ENCODE data around the gene LRRC74A.
A peak's percentile ranks its signal among the peaks of the same experiment; 100 is the strongest.

Gene LRRC74A

GRCh38 chr14:76808990-76809389 is 17.2 kb upstream of the LRRC74A start:
- DNase-seq (ENCODE audit: low read depth in 2 of 2, low spot score in 1 of 2) = no peak

GRCh38 chr14:76810525-76810924 is 15.7 kb upstream of the LRRC74A start:
- DNase-seq (ENCODE audit: low read depth in 2 of 2, low spot score in 1 of 2) = no peak

- DNase-seq (ENCODE audit: low read depth in 2 of 2, low spot score in 1 of 2) = no peak
These were observed 15.2 kb upstream of the LRRC74A start for GRCh38 chr14:76810953-76811400.

GRCh38 chr14:76811561-76811960 is 14.6 kb upstream of the LRRC74A start:
- no peak for DNase-seq (ENCODE audit: low read depth in 2 of 2, low spot score in 1 of 2)

- no peak for DNase-seq (ENCODE audit: low read depth in 2 of 2, low spot score in 1 of 2)
These were observed 14.2 kb upstream of the LRRC74A start for GRCh38 chr14:76812093-76812421.

GRCh38 chr14:76812422-76813383 is 13.5 kb upstream of the LRRC74A start, which contains the start of gene ANGEL1:
Gene ANGEL1, minus strand, starts transcription at chr14:76812882. Its CDS starts 55 bp downstream, at chr14:76812827.
- DNase-seq (ENCODE audit: low read depth in 2 of 2, low spot score in 1 of 2) = peak; percentile 96 to 97

GRCh38 chr14:76814726-76815645 is 11.2 kb upstream of the LRRC74A start:
- DNase-seq (ENCODE audit: low read depth in 2 of 2, low spot score in 1 of 2) = no peak

- no peak for DNase-seq (ENCODE audit: low read depth in 2 of 2, low spot score in 1 of 2)
These were observed 5.5 kb upstream of the LRRC74A start for GRCh38 chr14:76820700-76821099.

- no peak for DNase-seq (ENCODE audit: low read depth in 2 of 2, low spot score in 1 of 2)
These were observed 1.6 kb downstream of the LRRC74A start for GRCh38 chr14:76827696-76828296.

- DNase-seq (ENCODE audit: low read depth in 2 of 2, low spot score in 1 of 2) = no peak
These were observed 2.3 kb downstream of the LRRC74A start for GRCh38 chr14:76828339-76829012.

GRCh38 chr14:76829013-76829365 is 2.8 kb downstream of the LRRC74A start:
- no peak for DNase-seq (ENCODE audit: low read depth in 2 of 2, low spot score in 1 of 2)

- no peak for DNase-seq (ENCODE audit: low read depth in 2 of 2, low spot score in 1 of 2)
These were observed 3.6 kb downstream of the LRRC74A start for GRCh38 chr14:76829650-76830421.

- DNase-seq (ENCODE audit: low read depth in 2 of 2, low spot score in 1 of 2) = no peak
These were observed 4.3 kb downstream of the LRRC74A start for GRCh38 chr14:76830556-76830955.

GRCh38 chr14:76832503-76832988 is 6.3 kb downstream of the LRRC74A start:
- no peak for DNase-seq (ENCODE audit: low read depth in 2 of 2, low spot score in 1 of 2)

- DNase-seq (ENCODE audit: low read depth in 2 of 2, low spot score in 1 of 2) = no peak
These were observed 6.8 kb downstream of the LRRC74A start for GRCh38 chr14:76833011-76833410.

GRCh38 chr14:76834241-76834661 is 8.0 kb downstream of the LRRC74A start:
- DNase-seq (ENCODE audit: low read depth in 2 of 2, low spot score in 1 of 2) = no peak

GRCh38 chr14:76836029-76836630 is 9.9 kb downstream of the LRRC74A start:
- no peak for DNase-seq (ENCODE audit: low read depth in 2 of 2, low spot score in 1 of 2)

- no peak for DNase-seq (ENCODE audit: low read depth in 2 of 2, low spot score in 1 of 2)
These were observed 11.3 kb downstream of the LRRC74A start for GRCh38 chr14:76837524-76837923.

- DNase-seq (ENCODE audit: low read depth in 2 of 2, low spot score in 1 of 2) = no peak
These were observed 16.2 kb downstream of the LRRC74A start for GRCh38 chr14:76842414-76842813.

Measured in stimulated activated CD8-positive, alpha-beta memory T cell treated with anti-CD3 and anti-CD28 coated beads, Interleukin-4, amount 100 ng/mL, for 1 hour (primary cell).